IMR-90 (cell line): ENCODE data around the gene DGKB. TPM values are rescaled to one million over a fixed set of nuclear protein-coding genes. Genes with fewer than 3 reads are reported as not detected.

Experiments
- ATAC-seq: fragments of 200-7000 bp; cut with Tn5 transposase; 2 replicates; pipeline ENCODE4 v1.9.1; 2020; ENCODE audit warnings: low read depth, mild to moderate bottlenecking, moderate library complexity
- BruUV-seq: library from RNA; stranded (reverse); fragments of 400-500 nt; replicated peaks from 2 replicates; lab custom pipeline; 2021; lab: Mats Ljungman, UMichigan
- CTCF ChIA-PET: fragments of 300-600 bp; formaldehyde crosslinking; extraction: SDS; loops from one replicate; lab custom pipeline; 2021; ENCODE audit warnings: antibody characterized with exemption; lab: Yijun Ruan, JAX
- POLR2A ChIA-PET: fragments of 300-600 bp; sonication (Branson Sonifier 250); formaldehyde crosslinking; loops from one replicate; lab custom pipeline; 2022; ENCODE audit warnings: antibody characterized with exemption; ENCODE audit not compliant: unreplicated experiment; lab: Charles Lee
- DNase-seq: peaks from one replicate; pipeline ENCODE4 v3.0.0; 2013
- H2AFZ ChIP-seq: replicated peaks from 2 replicates; pipeline ENCODE3; 2013; ENCODE audit warnings: low read length, mild to moderate bottlenecking; ENCODE audit not compliant: poor library complexity
- H2AK5ac ChIP-seq: 2 replicates; pipeline ENCODE4 v1.6.1; 2013; ENCODE audit warnings: low read depth, low read length, inconsistent platforms
- H2AK9ac ChIP-seq: replicated peaks from 2 replicates; pipeline ENCODE3; 2013; ENCODE audit warnings: mild to moderate bottlenecking, low read depth, low read length, moderate library complexity; ENCODE audit not compliant: poor library complexity
- H2BK120ac ChIP-seq: 2 replicates; pipeline ENCODE4 v1.6.1; 2013; ENCODE audit warnings: low read depth, low read length, inconsistent platforms
- H2BK15ac ChIP-seq: 3 replicates; pipeline ENCODE4 v1.6.1; 2013; ENCODE audit warnings: low read depth, low read length, inconsistent platforms
- H2BK20ac ChIP-seq: 2 replicates; pipeline ENCODE4 v1.6.1; 2013; ENCODE audit warnings: low read depth, mild to moderate bottlenecking, inconsistent platforms, low read length, moderate library complexity
- H2BK5ac ChIP-seq: 2 replicates; pipeline ENCODE4 v1.6.1; 2013; ENCODE audit warnings: mild to moderate bottlenecking, low read depth, low read length, inconsistent platforms; ENCODE audit not compliant: poor library complexity, severe bottlenecking
- H3K14ac ChIP-seq: replicated peaks from 2 replicates; pipeline ENCODE4 v1.6.1; 2013; ENCODE audit warnings: low read depth, low read length, inconsistent platforms
- H3K18ac ChIP-seq: 2 replicates; pipeline ENCODE4 v1.6.1; 2013; ENCODE audit warnings: low read depth, low read length, control low read depth
- H3K23ac ChIP-seq: 2 replicates; pipeline ENCODE4 v1.6.1; 2013; ENCODE audit warnings: low read depth, low read length, inconsistent platforms
- H3K27ac ChIP-seq: 2 replicates; pipeline ENCODE4 v1.5.1; 2013; ENCODE audit warnings: mild to moderate bottlenecking, control low read depth, low read length; ENCODE audit not compliant: insufficient read depth
- H3K27me3 ChIP-seq: 2 replicates; pipeline ENCODE4 v1.6.1; 2013; ENCODE audit warnings: low read length; ENCODE audit not compliant: control insufficient read depth, insufficient read depth
- H3K36me3 ChIP-seq: 2 replicates; pipeline ENCODE4 v1.6.1; 2013; ENCODE audit warnings: low read length, mixed read lengths; ENCODE audit not compliant: control insufficient read depth, insufficient read depth
- H3K4ac ChIP-seq: 2 replicates; pipeline ENCODE4 v1.6.1; 2013; ENCODE audit warnings: low read depth, low read length, inconsistent platforms
- H3K4me1 ChIP-seq: 2 replicates; pipeline ENCODE4 v1.6.1; 2013; ENCODE audit warnings: low read length, mixed read lengths; ENCODE audit not compliant: control insufficient read depth, insufficient read depth
- H3K4me2 ChIP-seq: 2 replicates; pipeline ENCODE4 v1.6.1; 2013; ENCODE audit warnings: low read depth, mild to moderate bottlenecking, control low read depth, low read length, moderate library complexity
- H3K4me3 ChIP-seq: 2 replicates; pipeline ENCODE4 v1.5.1; 2013; ENCODE audit warnings: low read depth, mild to moderate bottlenecking, control low read depth, low read length, moderate library complexity; ENCODE audit not compliant: insufficient read depth
- H3K56ac ChIP-seq: 2 replicates; pipeline ENCODE4 v1.6.1; 2013; ENCODE audit warnings: low read length, inconsistent platforms; ENCODE audit not compliant: insufficient read depth; ENCODE audit errors: extremely low read depth
- H3K79me1 ChIP-seq, 2 experiments: 2 replicates each; pipeline ENCODE4 v1.6.1; 2013; ENCODE audit warnings: low read length in 2 of 2, inconsistent platforms in 1 of 2, low read depth in 1 of 2
- H3K9ac ChIP-seq: 2 replicates; pipeline ENCODE4 v1.6.1; 2013; ENCODE audit warnings: low read depth, low read length, control low read depth
- H3K9me1 ChIP-seq: 2 replicates; pipeline ENCODE4 v1.6.1; 2013; ENCODE audit warnings: low read length, inconsistent platforms; ENCODE audit not compliant: insufficient read depth
- H3K9me3 ChIP-seq: 2 replicates; pipeline ENCODE4 v1.6.1; 2013; ENCODE audit warnings: low read length; ENCODE audit not compliant: control insufficient read depth, insufficient read depth
- H4K20me1 ChIP-seq: 2 replicates; pipeline ENCODE4 v1.6.1; 2013; ENCODE audit warnings: low read length, inconsistent platforms; ENCODE audit not compliant: insufficient read depth
- H4K5ac ChIP-seq: 2 replicates; pipeline ENCODE4 v1.6.1; 2013; ENCODE audit warnings: mild to moderate bottlenecking, low read depth, low read length, control low read depth
- H4K8ac ChIP-seq, 2 experiments: 2 replicates each; pipeline ENCODE4 v1.6.1; 2013; ENCODE audit warnings: low read depth in 2 of 2, low read length in 2 of 2, control low read depth in 1 of 2, inconsistent platforms in 1 of 2
- H4K91ac ChIP-seq: 2 replicates; pipeline ENCODE4 v1.6.1; 2013; ENCODE audit warnings: low read depth, low read length, inconsistent platforms; ENCODE audit not compliant: insufficient read depth
- CEBPB ChIP-seq: IDR thresholded peaks from 2 replicates; pipeline ENCODE4 v1.6.1; 2012; ENCODE audit warnings: low read depth, low read length, improper control_type of control experiment
- MXI1 ChIP-seq: IDR thresholded peaks from 2 replicates; pipeline ENCODE4 v1.6.1; 2012; ENCODE audit warnings: low read depth, mild to moderate bottlenecking, low read length, moderate library complexity, borderline replicate concordance
- NFE2L2 ChIP-seq: fragments of 150-350 bp; IDR thresholded peaks from 2 replicates; pipeline ENCODE4 v1.6.1; 2016; ENCODE audit warnings: low read depth, mild to moderate bottlenecking, low read length
- RCOR1 ChIP-seq: IDR thresholded peaks from 2 replicates; pipeline ENCODE4 v1.6.1; 2012; ENCODE audit warnings: mild to moderate bottlenecking, low read length, improper control_type of control experiment; ENCODE audit not compliant: insufficient replicate concordance
- RFX5 ChIP-seq: IDR thresholded peaks from 2 replicates; pipeline ENCODE4 v1.8.0; 2012; ENCODE audit warnings: low read depth, mild to moderate bottlenecking, low read length, moderate library complexity
- WGBS, 2 experiments: methylation state at CpG; one replicate each; pipeline versions ENCODE4 v1.1.5 to v1.1.7; 2013; ENCODE audit warnings: missing lambda C conversion rate in 2 of 2; ENCODE audit not compliant: insufficient read length in 1 of 2; ENCODE audit errors: extremely low coverage in 2 of 2; 5-methylcytosine and 5-hydroxymethylcytosine counted together
- dilution Hi-C: fragments of 300-500 bp; cut with HindIII; formaldehyde crosslinking; loops from one replicate; pipeline ENCODE4 v1.14.3; 2018; ENCODE audit warnings: low sequenced_read_pairs; ENCODE audit not compliant: unreplicated experiment
- in situ Hi-C: fragments of 300-500 bp; cut with MboI; formaldehyde crosslinking; loops from 3 replicates; pipeline ENCODE4 v1.14.3; 2019; ENCODE audit warnings: low sequenced_read_pairs, inconsistent platforms, mixed read lengths
- intact Hi-C: fragments of 100-400 bp; cut with micrococcal nuclease; formaldehyde crosslinking; loops from 2 replicates; pipeline ENCODE4 v1.10.0; 2022
- polyA plus RNA-seq, 3 experiments: library from polyadenylated mRNA; depleted of rRNA; stranded (reverse); fragments of >200 nt; gene quantifications; 2 replicates each; pipeline ENCODE4 v1.2.3, GENCODE V29; 2012; ENCODE audit warnings: low replicate concordance in 1 of 3
- total RNA-seq: library from RNA; depleted of rRNA; stranded (reverse); fragments of >200 nt; gene quantifications from 2 replicates; pipeline ENCODE4 v1.2.3, GENCODE V29; 2012

The DGKB gene
- total and polyA plus RNA-seq, 2 of the 4 experiments (the other 2 are of a cell fraction) = not detected

DNA sequence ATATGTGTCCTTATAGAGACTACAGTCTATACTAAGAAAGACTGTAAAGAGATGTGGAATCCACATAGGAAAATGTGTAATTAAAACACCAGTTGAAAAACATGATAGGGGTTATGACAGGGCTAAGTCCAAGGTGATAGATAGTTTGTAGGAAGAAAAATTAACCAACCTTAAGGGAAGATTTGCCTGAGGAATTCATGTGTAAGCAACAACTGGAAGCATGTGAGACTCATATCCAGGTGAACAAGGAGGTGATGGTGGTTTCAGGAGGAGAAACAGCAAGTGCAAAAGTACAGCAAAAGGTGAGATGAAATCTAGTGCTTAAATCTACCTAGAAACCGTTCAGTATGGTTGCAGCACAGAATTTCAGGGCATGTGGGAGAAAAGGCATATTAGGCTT is 696.4 kb downstream of the DGKB start:
- Histone ChIP-seq H2BK15ac (no peak overlapping the region), H3K27ac (no peak overlapping the region), H3K18ac (no peak overlapping the region), H3K4ac (no peak overlapping the region), H4K91ac (no peak overlapping the region), H3K27me3 (no peaks in the 10 kb centered on the region), H3K4me2 (no peak overlapping the region), H3K4me3 (no peak overlapping the region), H3K9me3 (no peaks in the 10 kb centered on the region), H2BK20ac (no peak overlapping the region), H2AK5ac (no peak overlapping the region), H2AFZ (no peak overlapping the region), H3K56ac (no peak overlapping the region), H3K4me1 (no peaks in the 10 kb centered on the region), H4K5ac (no peak overlapping the region), H3K9me1 (no peaks in the 10 kb centered on the region), H3K79me1 (no peaks in the 10 kb centered on the region), H4K20me1 (no peaks in the 10 kb centered on the region), H2BK5ac (no peak overlapping the region), H2AK9ac (no peak overlapping the region), H3K36me3 (no peaks in the 10 kb centered on the region), H2BK120ac (no peak overlapping the region), H3K14ac (no peak overlapping the region), H4K8ac (no peak overlapping the region), H3K23ac (no peak overlapping the region), H3K9ac (no peak overlapping the region)
- ChIA-PET POLR2A (no interaction called here), CTCF (no interaction called here)
- no peak for ATAC-seq
- TF ChIP-seq RCOR1 = no peak
- TF ChIP-seq NFE2L2 = no peak
- TF ChIP-seq CEBPB = no peak
- TF ChIP-seq RFX5 = no peak
- no peak for TF ChIP-seq MXI1
- WGBS, 2 experiments = no CpG with 5 or more reads among the region's 1 CpG
- BruUV-seq = no TSS peak
- no peak for DNase-seq
- in situ Hi-C loops (no loop called here), dilution Hi-C loops (no loop called here), intact Hi-C loops (no loop called here)
